ENCODE data around the gene ID2.

The ID2 gene

DNA sequence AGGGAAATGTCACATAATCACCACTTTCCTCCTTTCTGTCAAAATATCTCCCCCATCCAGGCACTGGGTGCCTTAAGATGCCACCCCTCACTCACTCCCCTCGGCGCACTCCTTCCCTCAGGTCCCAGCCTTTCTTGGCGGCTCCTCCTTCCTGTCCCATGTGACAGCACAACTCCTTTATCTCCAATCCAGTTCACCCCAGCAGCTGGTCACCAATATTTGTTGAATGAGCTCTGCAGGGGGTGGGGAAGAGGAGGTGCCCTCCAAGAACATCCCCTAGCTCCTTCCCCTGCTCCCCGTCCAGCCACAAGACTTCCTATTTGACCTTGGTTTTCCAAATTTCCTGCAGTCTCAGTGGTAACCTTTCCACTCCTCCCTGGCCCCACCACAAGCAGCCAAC lies 31.6 kb upstream of the ID2 start:
- TF ChIP-seq FOXM1 (IDR thresholded peaks at IDR 0.05; ENCODE audit: borderline replicate concordance, low read depth) (no peak), EGR1 (IDR thresholded peaks at IDR 0.05) (no peak), CEBPB (IDR thresholded peaks at IDR 0.05) (no peak), TAF1 (IDR thresholded peaks at IDR 0.05; ENCODE audit: low read depth) (no peak), ZBTB7A (IDR thresholded peaks at IDR 0.05; ENCODE audit: low read depth) (no peak), YY1 (IDR thresholded peaks at IDR 0.05; ENCODE audit: low read depth) (no peak), REST (IDR thresholded peaks at IDR 0.05; ENCODE audit: low read depth) (no peak), TCF12 (IDR thresholded peaks at IDR 0.05; ENCODE audit: low read depth) (no peak), RAD21 (IDR thresholded peaks at IDR 0.05; ENCODE audit: low read depth) (no peak), TEAD4 (IDR thresholded peaks at IDR 0.05) (no peak), NFIC (IDR thresholded peaks at IDR 0.05) (no peak), CREB1 (IDR thresholded peaks at IDR 0.05; ENCODE audit: low read depth) (no peak), EP300 (IDR thresholded peaks at IDR 0.05; ENCODE audit: borderline replicate concordance) (no peak)
- TF ChIP-seq, protein P1, sequence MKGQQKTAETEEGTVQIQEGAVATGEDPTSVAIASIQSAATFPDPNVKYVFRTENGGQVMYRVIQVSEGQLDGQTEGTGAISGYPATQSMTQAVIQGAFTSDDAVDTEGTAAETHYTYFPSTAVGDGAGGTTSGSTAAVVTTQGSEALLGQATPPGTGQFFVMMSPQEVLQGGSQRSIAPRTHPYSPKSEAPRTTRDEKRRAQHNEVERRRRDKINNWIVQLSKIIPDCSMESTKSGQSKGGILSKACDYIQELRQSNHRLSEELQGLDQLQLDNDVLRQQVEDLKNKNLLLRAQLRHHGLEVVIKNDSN (IDR thresholded peaks at IDR 0.05), result no peak
- TF ChIP-seq, protein P2, sequence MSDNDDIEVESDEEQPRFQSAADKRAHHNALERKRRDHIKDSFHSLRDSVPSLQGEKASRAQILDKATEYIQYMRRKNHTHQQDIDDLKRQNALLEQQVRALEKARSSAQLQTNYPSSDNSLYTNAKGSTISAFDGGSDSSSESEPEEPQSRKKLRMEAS (IDR thresholded peaks at IDR 0.05), result no peak

DNA sequence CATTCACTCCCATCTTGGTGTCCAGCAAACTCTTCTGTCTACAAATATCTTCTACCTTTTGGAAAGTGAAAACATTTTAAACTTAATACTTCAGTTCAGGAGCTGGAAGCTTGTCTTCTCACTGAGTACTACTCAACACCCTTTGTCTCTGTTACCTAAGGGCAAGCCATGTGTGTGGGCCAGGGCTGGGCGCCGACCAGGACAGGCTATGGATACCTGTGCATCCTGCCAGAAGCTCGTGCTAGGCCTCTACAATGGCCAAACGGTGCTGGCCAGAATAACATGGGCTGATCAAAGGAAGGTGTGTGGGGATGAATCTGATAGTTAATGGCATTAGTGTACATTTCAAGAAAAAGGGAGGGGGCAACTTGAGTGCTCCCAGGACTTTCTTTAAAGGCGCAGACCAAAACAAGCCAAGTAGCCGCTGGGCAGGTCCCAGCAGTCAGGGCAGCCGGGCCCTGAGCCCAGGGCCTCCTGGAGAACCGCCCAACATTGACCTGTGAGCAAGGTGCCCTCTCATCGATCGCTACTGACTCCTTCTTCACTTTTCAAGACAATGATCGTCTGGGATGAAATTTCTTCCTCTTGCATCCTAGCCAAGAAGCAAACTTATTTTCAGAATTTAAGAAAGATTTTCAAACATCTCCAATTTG lies 29.0 kb upstream of the ID2 start:
- TF ChIP-seq TCF12 (IDR thresholded peaks at IDR 0.05; ENCODE audit: low read depth) (no peak), CREB1 (IDR thresholded peaks at IDR 0.05; ENCODE audit: low read depth) (no peak), CEBPB (IDR thresholded peaks at IDR 0.05) (no peak), EGR1 (IDR thresholded peaks at IDR 0.05) (no peak), ZBTB7A (IDR thresholded peaks at IDR 0.05; ENCODE audit: low read depth) (no peak), YY1 (IDR thresholded peaks at IDR 0.05; ENCODE audit: low read depth) (no peak), FOXM1 (IDR thresholded peaks at IDR 0.05; ENCODE audit: borderline replicate concordance, low read depth) (no peak), RAD21 (IDR thresholded peaks at IDR 0.05; ENCODE audit: low read depth) (no peak), NFIC (IDR thresholded peaks at IDR 0.05) (no peak), TAF1 (IDR thresholded peaks at IDR 0.05; ENCODE audit: low read depth) (no peak), TEAD4 (IDR thresholded peaks at IDR 0.05) (no peak), REST (IDR thresholded peaks at IDR 0.05; ENCODE audit: low read depth) (no peak), EP300 (IDR thresholded peaks at IDR 0.05; ENCODE audit: borderline replicate concordance) (no peak)
- TF ChIP-seq, protein P1 (IDR thresholded peaks at IDR 0.05), result no peak
- TF ChIP-seq, protein P2 (IDR thresholded peaks at IDR 0.05), result no peak

DNA sequence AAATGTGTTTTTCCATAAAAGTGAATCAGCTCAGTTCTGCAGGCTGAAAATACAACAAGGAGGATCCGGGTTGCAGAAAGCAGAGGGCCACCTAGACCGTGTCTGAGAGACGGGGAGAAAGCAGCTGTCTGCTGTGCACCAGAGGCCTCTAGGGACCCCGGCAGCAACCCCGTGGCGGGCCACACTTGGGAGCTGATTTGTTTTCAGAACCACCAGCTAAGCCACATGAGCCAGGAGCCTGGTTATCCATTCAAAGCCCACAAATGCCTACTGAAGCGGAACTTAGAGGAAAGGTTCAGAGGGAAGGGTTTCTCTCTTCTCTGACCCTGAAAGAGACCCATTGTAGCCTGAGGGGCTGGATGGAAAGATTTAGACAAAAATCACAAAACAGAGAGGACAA lies 28.4 kb upstream of the ID2 start:
- TF ChIP-seq RAD21 (IDR thresholded peaks at IDR 0.05; ENCODE audit: low read depth) (no peak), TAF1 (IDR thresholded peaks at IDR 0.05; ENCODE audit: low read depth) (no peak), NFIC (IDR thresholded peaks at IDR 0.05) (no peak), FOXM1 (IDR thresholded peaks at IDR 0.05; ENCODE audit: borderline replicate concordance, low read depth) (no peak), CEBPB (IDR thresholded peaks at IDR 0.05) (no peak), CREB1 (IDR thresholded peaks at IDR 0.05; ENCODE audit: low read depth) (no peak), REST (IDR thresholded peaks at IDR 0.05; ENCODE audit: low read depth) (no peak), TCF12 (IDR thresholded peaks at IDR 0.05; ENCODE audit: low read depth) (no peak)
- TF ChIP-seq, protein P2 (IDR thresholded peaks at IDR 0.05), result no peak
- TF ChIP-seq, protein P1 (IDR thresholded peaks at IDR 0.05), result no peak
